Heart left ventricle (tissue), 16 donors: Measurements from ENCODE around the gene PABPC3. TPM values are rescaled to one million over a fixed set of nuclear protein-coding genes. Genes with fewer than 3 reads are reported as not detected.

Experiments
- ATAC-seq, 4 donors: fragments of 200-7000 bp; cut with Tn5 transposase; one replicate each; pipeline ENCODE4 v1.9.1; 2020 to 2022; ENCODE audit warnings: moderate library complexity in 4 of 4, mild to moderate bottlenecking in 3 of 4, moderate number of reproducible peaks in 1 of 4
- DNase-seq, 5 donors: peaks; one replicate each; pipeline ENCODE4 v3.0.0-alpha.2; 2020
- H3K27ac ChIP-seq, 12 donors: fragments of 200-600 bp; sonication (generic) in 4 of 12; one replicate each; pipeline versions ENCODE4 v1.5.0 to v1.8.0; 2016 to 2022; ENCODE audit warnings: mild to moderate bottlenecking in 2 of 12
- H3K27me3 ChIP-seq, 9 donors: fragments of 200-600 bp; sonication (generic) in 2 of 9; one replicate each; pipeline versions ENCODE4 v1.5.1 to v1.8.0; 2016 to 2022; ENCODE audit warnings: mild to moderate bottlenecking in 3 of 9
- H3K36me3 ChIP-seq, 9 donors: fragments of 200-600 bp; sonication (generic) in 2 of 9; one replicate each; pipeline versions ENCODE4 v1.5.0 to v1.8.0; 2018 to 2022; ENCODE audit warnings: mild to moderate bottlenecking in 2 of 9
- H3K4me1 ChIP-seq, 12 donors: fragments of 200-600 bp; sonication (generic) in 4 of 12; one replicate each; pipeline versions ENCODE4 v1.5.0 to v1.8.0; 2016 to 2022; ENCODE audit warnings: mild to moderate bottlenecking in 3 of 12
- H3K4me3 ChIP-seq, 12 donors: fragments of 200-600 bp; sonication (generic) in 4 of 12; one replicate each; pipeline versions ENCODE4 v1.5.0 to v1.8.0; 2017 to 2022; ENCODE audit warnings: mild to moderate bottlenecking in 9 of 12, moderate library complexity in 4 of 12
- H3K9me3 ChIP-seq, 12 donors: fragments of 200-600 bp; sonication (generic) in 4 of 12; one replicate each; pipeline versions ENCODE4 v1.5.0 to v1.8.0; 2016 to 2022; ENCODE audit warnings: mild to moderate bottlenecking in 1 of 12
- CTCF ChIP-seq, 12 donors: fragments of 200-600 bp; sonication (generic) in 4 of 12; IDR thresholded peaks; one replicate each; pipeline versions ENCODE4 v1.5.0 to v1.8.0; 2018 to 2022; ENCODE audit warnings: antibody characterized with exemption in 12 of 12, mild to moderate bottlenecking in 5 of 12
- POLR2A ChIP-seq, 2 donors: fragments of 450-650 bp; IDR thresholded peaks; one replicate each; pipeline ENCODE4 v1.6.1; 2017; ENCODE audit warnings: antibody characterized with exemption in 2 of 2, mild to moderate bottlenecking in 2 of 2, moderate library complexity in 2 of 2
- WGBS, 4 donors: extraction: QIAGEN DNeasy Blood & Tissue Kit in 2 of 4; methylation state at CpG; one replicate each; pipeline versions ENCODE4 v1.1.5 to v1.1.7; 2013 to 2018; 5-methylcytosine and 5-hydroxymethylcytosine counted together
- intact Hi-C, 10 donors: fragments of 100-400 bp; cut with DNase I; formaldehyde crosslinking; loops; one replicate each; pipeline versions ENCODE4 v1.11.1 to v1.14.2; 2022
- polyA plus RNA-seq, 2 donors: library from polyadenylated mRNA; stranded (reverse); fragments of 200-250 nt; gene quantifications; one replicate each; pipeline ENCODE4 v1.2.3, GENCODE V29; 2013
- total RNA-seq, 9 donors: library from RNA; depleted of rRNA in 2 of 9; stranded (reverse); fragments of >200 nt in 2 of 9; fragmentation: NEBNext Ultra II Directional in 3 of 9; extraction: Animal tissue kit (Norgen Biotek cat#: 25700) in 3 of 9; gene quantifications; one replicate each; pipeline versions ENCODE4 v1.1.0 to v1.2.4, GENCODE V29; 2016 to 2023
- donor health status: ischemic (EF 13 %, LVEDD 7.1; RV severe dilation, severe dysfunction).
- donor health status: healthy with polysubstance abuse.
- donor health status: DM: no; HTN: yes; CAD: no.
- donor health status: DM: no; HTN: no; CAD: no.
- donor health status: ischemic (EF 25% LVEDD 6.9; RV normal size, moderate dysfunction).
- donor health status: ischemic (EF 25% LVEDD 5.7; RV mildly dilated, moderate dysfunction).
- donor health status: healthy.
- donor health status: DM: yes; HTN: yes; CAD: no.
- donor health status: ischemic (EF 35%, LVEDD 5.7; RV mildly dilated, moderate dysfunction).
- donor health status: nonischemic (EF 11% LVEDD 7.7; RV severe dilation, severe dysfunction).
- donor health status: DM: yes; HTN: yes; CAD: no.
- donor health status: PGD.
- donor health status: ischemic (EF 29% LVEDD 5.4; RV normal size, mild dysfunction).
- donor health status: nonischemic (EF 23%, LVEDD 6.1; RV moderate dilation, normal function).

Gene PABPC3
- total and polyA plus RNA-seq, 11 donors, result 0.03 to 0.16 (median 0.07) TPM; not detected in 7

- Histone ChIP-seq H3K36me3 (no peaks in the 10 kb centered on the region), H3K9me3 (peaks cover 0 to 6% (median 0%) of the 10 kb centered on the region in 12 donors), H3K4me1 (no peaks in the 10 kb centered on the region), H3K27me3 (peaks cover 0 to 23% (median 9%) of the 10 kb centered on the region in 9 donors), H3K4me3 (no peak overlapping the region), H3K27ac (no peak overlapping the region)
- no peak for DNase-seq
- intact Hi-C loops, result loop anchor here in 9 of 10 donors (5.0 to 10.0 kb wide), 4 partner anchors 104 to 114 kb away; no protein-coding TSS in a partner anchor
- 24 to 55% (median 38%) methylated on average over 1 of the region's 1 CpG for WGBS, 4 donors
- TF ChIP-seq CTCF (IDR thresholded peaks at IDR 0.05) (no peak), POLR2A (IDR thresholded peaks at IDR 0.05) (no peak)
- ATAC-seq, result no peak
Measured at GRCh38 chr13:25110956-25111584, 15.1 kb downstream of the PABPC3 start.

GRCh38 chr13:25111585-25111956, 15.6 kb downstream of the PABPC3 start:
- peaks cover 0 to 6% (median 0%) of the 10 kb centered on the region in 12 donors for H3K9me3 ChIP-seq
- peaks cover 0 to 23% (median 9%) of the 10 kb centered on the region in 9 donors for H3K27me3 ChIP-seq
- ATAC-seq, result no peak

GRCh38 chr13:25112695-25113255, 16.8 kb downstream of the PABPC3 start:
- intact Hi-C loops, result loop anchor here in 9 of 10 donors (5.0 to 10.0 kb wide), 4 partner anchors 105 to 115 kb away; no protein-coding TSS in a partner anchor

More at GRCh38 chr13:25111585-25111956, 15.6 kb downstream of the PABPC3 start:
- H3K4me1 ChIP-seq, result no peaks in the 10 kb centered on the region
- TF ChIP-seq CTCF (IDR thresholded peaks at IDR 0.05) (no peak), POLR2A (IDR thresholded peaks at IDR 0.05) (no peak)
- no peak overlapping the region for H3K27ac ChIP-seq
- no peak overlapping the region for H3K4me3 ChIP-seq
- WGBS, 4 donors, result 37 to 65% (median 49%) methylated on average over 2 of the region's 2 CpGs
- no peak for DNase-seq
- intact Hi-C loops, result loop anchor here in 9 of 10 donors (5.0 to 10.0 kb wide), 4 partner anchors 104 to 114 kb away; no protein-coding TSS in a partner anchor
- no peaks in the 10 kb centered on the region for H3K36me3 ChIP-seq

More at GRCh38 chr13:25112695-25113255, 16.8 kb downstream of the PABPC3 start:
- Histone ChIP-seq H3K4me1 (no peaks in the 10 kb centered on the region), H3K4me3 (no peak overlapping the region), H3K36me3 (no peaks in the 10 kb centered on the region), H3K9me3 (peaks cover 0 to 6% (median 0%) of the 10 kb centered on the region in 12 donors), H3K27me3 (peaks cover 0 to 25% (median 9%) of the 10 kb centered on the region in 9 donors), H3K27ac (no peak overlapping the region)
- ATAC-seq, result no peak
- TF ChIP-seq POLR2A (IDR thresholded peaks at IDR 0.05) (no peak), CTCF (IDR thresholded peaks at IDR 0.05) (no peak)
- WGBS, 4 donors, result 50 to 68% (median 59%) methylated on average over 2 to 3 of the region's 3 CpGs
- DNase-seq, result no peak
